AG04450 (cell line): ENCODE results near the gene MINDY4B. TPM values are rescaled to one million over a fixed set of nuclear protein-coding genes. Genes with fewer than 3 reads are reported as not detected.

Experiments
- CTCF ChIA-PET: fragments of 300-600, 350-600 bp; formaldehyde crosslinking; extraction: SDS; loops from one replicate; lab custom pipeline; 2022; ENCODE audit warnings: antibody characterized with exemption, inconsistent platforms; lab: Charles Lee
- POLR2A ChIA-PET: fragments of 350-600 bp; formaldehyde crosslinking; extraction: SDS; loops from one replicate; lab custom pipeline; 2021; ENCODE audit warnings: antibody characterized with exemption, inconsistent platforms; lab: Yijun Ruan, JAX
- DNase-seq: peaks from one replicate; pipeline ENCODE4 v3.0.0-alpha.2; 2011; ENCODE audit warnings: low read depth, low spot score
- H3K27ac ChIP-seq: one replicate; pipeline ENCODE4 v1.5.1; 2012; ENCODE audit warnings: low read depth, low read length, control low read depth
- H3K27me3 ChIP-seq: one replicate; pipeline ENCODE4 v1.6.0; 2012; ENCODE audit warnings: low read length; ENCODE audit not compliant: control insufficient read depth, insufficient read depth
- H3K4me3 ChIP-seq: 2 replicates; pipeline ENCODE4 v1.5.1; 2011; ENCODE audit warnings: mild to moderate bottlenecking, low read depth, low read length, control low read depth
- H3K9me3 ChIP-seq: 2 replicates; pipeline ENCODE4 v1.5.1; 2012; ENCODE audit warnings: low read length; ENCODE audit not compliant: control insufficient read depth, insufficient read depth
- polyA plus RNA-seq: library from polyadenylated mRNA; depleted of rRNA; stranded (reverse); fragments of >200 nt; gene quantifications from 2 replicates; pipeline ENCODE4 v1.2.3, GENCODE V29; 2011
- TF ChIP-seq, protein P1 (sequence below): IDR thresholded peaks from 2 replicates; pipeline ENCODE4 v1.5.1; 2011; ENCODE audit warnings: low read depth, low read length, control low read depth, inconsistent platforms

The MINDY4B gene
- polyA plus RNA-seq, 1 experiment, result not detected

DNA sequence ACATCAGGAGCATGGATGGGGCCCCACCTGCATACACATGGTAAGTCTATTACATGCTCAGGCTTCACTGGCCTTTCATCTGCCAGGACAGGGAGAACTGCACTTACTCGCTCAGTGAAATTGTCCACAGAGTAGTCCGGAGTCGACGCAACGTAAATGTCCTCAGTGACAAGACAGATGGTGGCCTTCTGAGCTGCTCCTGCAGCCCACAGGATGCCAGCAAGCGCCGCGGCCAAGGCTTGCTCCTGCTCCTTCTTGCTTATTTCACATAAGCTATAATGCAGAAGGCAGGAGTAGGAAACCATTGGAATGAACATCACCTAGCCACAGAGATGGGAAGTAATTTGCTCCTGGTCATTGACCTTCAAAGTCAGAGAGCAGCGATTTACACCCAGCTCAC is 14.4 kb downstream of the MINDY4B start:
- Histone ChIP-seq H3K4me3 (no peak overlapping the region), H3K27me3 (peaks cover 4% of the 10 kb centered on the region), H3K27ac (no peak overlapping the region), H3K9me3 (no peaks in the 10 kb centered on the region)
- CTCF ChIA-PET, result no interaction called here
- DNase-seq, result no peak
- POLR2A ChIA-PET, result no interaction called here
- TF ChIP-seq, protein P1, sequence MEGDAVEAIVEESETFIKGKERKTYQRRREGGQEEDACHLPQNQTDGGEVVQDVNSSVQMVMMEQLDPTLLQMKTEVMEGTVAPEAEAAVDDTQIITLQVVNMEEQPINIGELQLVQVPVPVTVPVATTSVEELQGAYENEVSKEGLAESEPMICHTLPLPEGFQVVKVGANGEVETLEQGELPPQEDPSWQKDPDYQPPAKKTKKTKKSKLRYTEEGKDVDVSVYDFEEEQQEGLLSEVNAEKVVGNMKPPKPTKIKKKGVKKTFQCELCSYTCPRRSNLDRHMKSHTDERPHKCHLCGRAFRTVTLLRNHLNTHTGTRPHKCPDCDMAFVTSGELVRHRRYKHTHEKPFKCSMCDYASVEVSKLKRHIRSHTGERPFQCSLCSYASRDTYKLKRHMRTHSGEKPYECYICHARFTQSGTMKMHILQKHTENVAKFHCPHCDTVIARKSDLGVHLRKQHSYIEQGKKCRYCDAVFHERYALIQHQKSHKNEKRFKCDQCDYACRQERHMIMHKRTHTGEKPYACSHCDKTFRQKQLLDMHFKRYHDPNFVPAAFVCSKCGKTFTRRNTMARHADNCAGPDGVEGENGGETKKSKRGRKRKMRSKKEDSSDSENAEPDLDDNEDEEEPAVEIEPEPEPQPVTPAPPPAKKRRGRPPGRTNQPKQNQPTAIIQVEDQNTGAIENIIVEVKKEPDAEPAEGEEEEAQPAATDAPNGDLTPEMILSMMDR, result no peak

DNA sequence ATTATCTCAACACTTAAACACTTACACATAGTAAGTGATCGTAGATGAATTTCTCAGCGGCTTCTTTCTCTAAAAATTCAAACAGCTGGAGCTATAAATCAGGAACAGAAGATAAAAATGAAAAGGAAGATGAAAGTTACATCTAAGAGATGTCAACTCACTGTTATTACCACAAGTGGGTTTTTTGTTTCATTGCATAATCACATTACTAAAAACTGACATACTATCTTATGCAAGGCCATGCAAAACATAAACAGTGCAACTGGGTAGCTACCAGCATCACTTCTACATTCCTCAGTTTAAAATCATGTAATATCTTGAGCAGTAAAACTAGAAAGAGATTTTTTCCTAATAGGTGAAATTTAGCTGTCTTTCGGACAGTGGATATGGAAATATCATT is 14.9 kb downstream of the MINDY4B start:
- Histone ChIP-seq H3K27ac (no peak overlapping the region), H3K9me3 (no peaks in the 10 kb centered on the region), H3K4me3 (no peak overlapping the region), H3K27me3 (peaks cover 7% of the 10 kb centered on the region)
- DNase-seq, result no peak
- CTCF ChIA-PET, result interaction anchor here (0.6 to 1.4 kb wide), 2 partner anchors 10 to 136 kb away, joined by 3 read pairs; no protein-coding TSS in a partner anchor
- TF ChIP-seq, protein P1, result no peak
- POLR2A ChIA-PET, result no interaction called here

GRCh38 chr3:150889106-150889505 is 16.1 kb downstream of the MINDY4B start:
- H3K27ac ChIP-seq, result no peak overlapping the region
- no peak for DNase-seq
- no peaks in the 10 kb centered on the region for H3K9me3 ChIP-seq
- peaks cover 4% of the 10 kb centered on the region for H3K27me3 ChIP-seq
- CTCF ChIA-PET, result interaction anchor here (1.4 to 1.7 kb wide), 2 partner anchors 9 to 101 kb away, joined by 3 to 5 read pairs; no protein-coding TSS in a partner anchor
- TF ChIP-seq, protein P1, result no peak
- POLR2A ChIA-PET, result no interaction called here
- H3K4me3 ChIP-seq, result no peak overlapping the region

- CTCF ChIA-PET, result no interaction called here
- no peaks in the 10 kb centered on the region for H3K9me3 ChIP-seq
- TF ChIP-seq, protein P1, result no peak
- no peak for DNase-seq
- peaks cover 11% of the 10 kb centered on the region for H3K27me3 ChIP-seq
- POLR2A ChIA-PET, result no interaction called here
- no peak overlapping the region for H3K4me3 ChIP-seq
- H3K27ac ChIP-seq, result no peak overlapping the region
These were observed 18.2 kb downstream of the MINDY4B start for GRCh38 chr3:150887031-150887430.

DNA sequence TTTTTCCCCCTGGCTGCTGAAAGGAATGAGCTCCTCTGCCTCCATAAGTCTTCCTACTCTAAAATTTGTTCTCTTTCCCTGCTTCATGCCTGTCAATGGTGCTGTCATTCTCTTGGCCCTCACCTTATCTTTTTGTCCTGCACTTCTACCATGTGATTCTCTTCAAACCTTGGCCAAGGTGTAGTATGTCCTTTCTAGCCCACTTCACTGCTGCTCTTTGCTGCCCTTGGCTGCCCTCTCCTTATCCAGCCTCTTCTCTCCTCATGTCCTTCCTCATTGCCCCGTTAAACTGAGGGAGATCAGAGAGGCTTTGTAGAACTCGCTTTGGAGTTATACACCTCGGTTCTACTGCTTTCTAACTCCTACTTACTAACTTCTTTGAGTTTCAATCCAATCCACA is 19.7 kb downstream of the MINDY4B start:
- Histone ChIP-seq H3K27ac (no peak overlapping the region), H3K4me3 (no peak overlapping the region), H3K27me3 (peaks cover 13% of the 10 kb centered on the region), H3K9me3 (no peaks in the 10 kb centered on the region)
- no peak for DNase-seq
- POLR2A ChIA-PET, result no interaction called here
- CTCF ChIA-PET, result no interaction called here
- TF ChIP-seq, protein P1, result no peak
